ENCODE results near the gene COQ10B.

- TF ChIP-seq CTCF (IDR thresholded peaks at IDR 0.05) = no peak
- no peak for TF ChIP-seq EP300 (IDR thresholded peaks at IDR 0.05)
- TF ChIP-seq POLR2A (IDR thresholded peaks at IDR 0.05) = no peak
These were observed 34.0 kb downstream of the COQ10B start for GRCh38 chr2:197487385-197487784.

All from ovary (tissue), 3 donors.